Measurements from ENCODE around the gene C4orf54.

The C4orf54 gene

GRCh38 chr4:99653916-99654315 is 3.7 kb downstream of the C4orf54 start:
- Histone ChIP-seq H3K4me2 (ENCODE audit: low read length) (no peak overlapping the region), H3K9me2 (replicated peaks; ENCODE audit: control insufficient read depth, low read length) (no peaks in the 10 kb centered on the region), H3K4me1 (ENCODE audit: control insufficient read depth, low read length) (no peaks in the 10 kb centered on the region), H3K36me3 (ENCODE audit: control insufficient read depth, low read length) (no peaks in the 10 kb centered on the region), H3K27me3 (ENCODE audit: control insufficient read depth, low read length) (no peaks in the 10 kb centered on the region), H3F3A (ENCODE audit: control insufficient read depth, insufficient read depth) (no peaks in the 10 kb centered on the region), H3K9me3 (ENCODE audit: control insufficient read depth, insufficient read depth, low read length) (no peaks in the 10 kb centered on the region; the same call in 1 of the 2 replicates), H3K4me3 (ENCODE audit: low read length) (no peak overlapping the region), H3K27ac (ENCODE audit: low read depth, low read length) (no peak overlapping the region), H4K20me1 (ENCODE audit: control insufficient read depth, insufficient read depth, low read depth, low read length) (no peaks in the 10 kb centered on the region), H3K79me2 (ENCODE audit: control insufficient read depth, low read length) (no peaks in the 10 kb centered on the region)
- TF ChIP-seq EZH2phosphoT487 (IDR thresholded peaks at IDR 0.05; ENCODE audit: borderline replicate concordance, low read length), result no peak
- TF ChIP-seq CTCF (IDR thresholded peaks at IDR 0.05; ENCODE audit: low read depth, low read length, poor library complexity, severe bottlenecking), result no peak

- H4K20me1 ChIP-seq (ENCODE audit: control insufficient read depth, insufficient read depth, low read depth, low read length), result no peaks in the 10 kb centered on the region
- H3F3A ChIP-seq (ENCODE audit: control insufficient read depth, insufficient read depth), result no peaks in the 10 kb centered on the region
- no peaks in the 10 kb centered on the region for H3K9me2 ChIP-seq (replicated peaks; ENCODE audit: control insufficient read depth, low read length)
- H3K79me2 ChIP-seq (ENCODE audit: control insufficient read depth, low read length), result no peaks in the 10 kb centered on the region
- TF ChIP-seq EZH2phosphoT487 (IDR thresholded peaks at IDR 0.05; ENCODE audit: borderline replicate concordance, low read length), result no peak
- TF ChIP-seq CTCF (IDR thresholded peaks at IDR 0.05; ENCODE audit: low read depth, low read length, poor library complexity, severe bottlenecking), result no peak
- no peaks in the 10 kb centered on the region; the same call in 1 of the 2 replicates for H3K9me3 ChIP-seq (ENCODE audit: control insufficient read depth, insufficient read depth, low read length)
- H3K36me3 ChIP-seq (ENCODE audit: control insufficient read depth, low read length), result no peaks in the 10 kb centered on the region
- H3K4me1 ChIP-seq (ENCODE audit: control insufficient read depth, low read length), result no peaks in the 10 kb centered on the region
- no peaks in the 10 kb centered on the region for H3K27me3 ChIP-seq (ENCODE audit: control insufficient read depth, low read length)
- H3K4me2 ChIP-seq (ENCODE audit: low read length), result no peak overlapping the region
- H3K4me3 ChIP-seq (ENCODE audit: low read length), result no peak overlapping the region
- no peak overlapping the region for H3K27ac ChIP-seq (ENCODE audit: low read depth, low read length)
These were observed 4.8 kb downstream of the C4orf54 start for GRCh38 chr4:99652596-99653436.

- no peaks in the 10 kb centered on the region for H3F3A ChIP-seq (ENCODE audit: control insufficient read depth, insufficient read depth)
- H3K36me3 ChIP-seq (ENCODE audit: control insufficient read depth, low read length), result no peaks in the 10 kb centered on the region
- no peaks in the 10 kb centered on the region for H3K9me2 ChIP-seq (replicated peaks; ENCODE audit: control insufficient read depth, low read length)
- H3K4me3 ChIP-seq (ENCODE audit: low read length), result no peak overlapping the region
- no peak overlapping the region for H3K4me2 ChIP-seq (ENCODE audit: low read length)
- H3K27me3 ChIP-seq (ENCODE audit: control insufficient read depth, low read length), result no peaks in the 10 kb centered on the region
- no peak overlapping the region for H3K27ac ChIP-seq (ENCODE audit: low read depth, low read length)
- H3K79me2 ChIP-seq (ENCODE audit: control insufficient read depth, low read length), result no peaks in the 10 kb centered on the region
- no peaks in the 10 kb centered on the region; the same call in 1 of the 2 replicates for H3K9me3 ChIP-seq (ENCODE audit: control insufficient read depth, insufficient read depth, low read length)
- no peak for TF ChIP-seq EZH2phosphoT487 (IDR thresholded peaks at IDR 0.05; ENCODE audit: borderline replicate concordance, low read length)
- no peak for TF ChIP-seq CTCF (IDR thresholded peaks at IDR 0.05; ENCODE audit: low read depth, low read length, poor library complexity, severe bottlenecking)
- H3K4me1 ChIP-seq (ENCODE audit: control insufficient read depth, low read length), result no peaks in the 10 kb centered on the region
- H4K20me1 ChIP-seq (ENCODE audit: control insufficient read depth, insufficient read depth, low read depth, low read length), result no peaks in the 10 kb centered on the region
These were observed 5.7 kb downstream of the C4orf54 start for GRCh38 chr4:99651811-99652485.

All from DOHH2 (cell line).